ENCODE data around the gene MMP1.

The MMP1 gene

GRCh38 chr11:102798012-102798746, at the start of gene MMP1:
Gene MMP1 (minus strand): TSS chr11:102798160. CDS start chr11:102798092, 68 bp downstream.
- DNase-seq, result peak; percentile 35

- no peak for DNase-seq
These were observed 48.3 kb upstream of the MMP1 start for GRCh38 chr11:102846292-102846691.

- no peak for DNase-seq
These were observed 45.5 kb upstream of the MMP1 start, which contains the start of gene MMP3 for GRCh38 chr11:102843489-102843888. Gene MMP3 (minus strand): TSS chr11:102843609. CDS start chr11:102843546, 63 bp downstream.

GRCh38 chr11:102842930-102843329, 45.0 kb upstream of the MMP1 start:
- DNase-seq, result no peak

GRCh38 chr11:102840018-102840417, 42.1 kb upstream of the MMP1 start:
- DNase-seq, result no peak

- no peak for DNase-seq
These were observed 39.7 kb upstream of the MMP1 start for GRCh38 chr11:102837646-102838045.

GRCh38 chr11:102837156-102837555, 39.2 kb upstream of the MMP1 start:
- no peak for DNase-seq

- DNase-seq, result peak; percentile 29
These were observed 38.4 kb upstream of the MMP1 start for GRCh38 chr11:102836290-102836875.

GRCh38 chr11:102833731-102834130, 35.8 kb upstream of the MMP1 start:
- DNase-seq, result no peak

- DNase-seq, result no peak
These were observed 34.7 kb upstream of the MMP1 start for GRCh38 chr11:102832612-102833011.

GRCh38 chr11:102831489-102832440, 33.8 kb upstream of the MMP1 start:
- peak; percentile 74 for DNase-seq

GRCh38 chr11:102831128-102831488, 33.1 kb upstream of the MMP1 start:
- no peak for DNase-seq

- DNase-seq, result no peak
These were observed 32.2 kb upstream of the MMP1 start for GRCh38 chr11:102830001-102830727.

GRCh38 chr11:102829316-102830000, 31.5 kb upstream of the MMP1 start:
- no peak for DNase-seq

GRCh38 chr11:102824556-102824955, 26.6 kb upstream of the MMP1 start:
- no peak for DNase-seq

GRCh38 chr11:102819491-102819890, 21.5 kb upstream of the MMP1 start:
- no peak for DNase-seq

GRCh38 chr11:102813484-102813883, 15.5 kb upstream of the MMP1 start:
- DNase-seq, result no peak

- no peak for DNase-seq
These were observed 14.2 kb upstream of the MMP1 start for GRCh38 chr11:102812188-102812587.

GRCh38 chr11:102810950-102811660, 13.1 kb upstream of the MMP1 start:
- DNase-seq, result peak; percentile 76

GRCh38 chr11:102809971-102810370, 12.0 kb upstream of the MMP1 start:
- DNase-seq, result no peak

- DNase-seq, result peak; percentile 97
These were observed 10.0 kb upstream of the MMP1 start for GRCh38 chr11:102807921-102808320.
